ENCODE measurements around the gene TACC2.

TACC2 gene

GRCh38 chr10:122148876-122149560, 160.1 kb downstream of the TACC2 start:
- TF ChIP-seq REST (IDR thresholded peaks at IDR 0.05; ENCODE audit: insufficient read depth in 1 of 2, low read depth in 2 of 2, low read length in 2 of 2), result no peak
- no peak for TF ChIP-seq SIN3A (IDR thresholded peaks at IDR 0.05; ENCODE audit: borderline replicate concordance, insufficient read depth, low read length)
- TF ChIP-seq FOXP2 (optimal IDR thresholded peaks at IDR 0.05; ENCODE audit: borderline replicate concordance, extremely low read depth, extremely low read length, insufficient read depth), result no peak
- TF ChIP-seq TAF1 (IDR thresholded peaks at IDR 0.05; ENCODE audit: borderline replicate concordance, insufficient read depth, low read length), result no peak
- TF ChIP-seq POLR2AphosphoS5 (IDR thresholded peaks at IDR 0.05; ENCODE audit: low read depth, low read length), result no peak

GRCh38 chr10:122149561-122150505, 160.9 kb downstream of the TACC2 start:
- no peak for TF ChIP-seq POLR2AphosphoS5 (IDR thresholded peaks at IDR 0.05; ENCODE audit: low read depth, low read length)
- no peak for TF ChIP-seq FOXP2 (optimal IDR thresholded peaks at IDR 0.05; ENCODE audit: borderline replicate concordance, extremely low read depth, extremely low read length, insufficient read depth)
- no peak for TF ChIP-seq SIN3A (IDR thresholded peaks at IDR 0.05; ENCODE audit: borderline replicate concordance, insufficient read depth, low read length)
- TF ChIP-seq REST (IDR thresholded peaks at IDR 0.05; ENCODE audit: insufficient read depth in 1 of 2, low read depth in 2 of 2, low read length in 2 of 2), result no peak
- no peak for TF ChIP-seq TAF1 (IDR thresholded peaks at IDR 0.05; ENCODE audit: borderline replicate concordance, insufficient read depth, low read length)

DNA sequence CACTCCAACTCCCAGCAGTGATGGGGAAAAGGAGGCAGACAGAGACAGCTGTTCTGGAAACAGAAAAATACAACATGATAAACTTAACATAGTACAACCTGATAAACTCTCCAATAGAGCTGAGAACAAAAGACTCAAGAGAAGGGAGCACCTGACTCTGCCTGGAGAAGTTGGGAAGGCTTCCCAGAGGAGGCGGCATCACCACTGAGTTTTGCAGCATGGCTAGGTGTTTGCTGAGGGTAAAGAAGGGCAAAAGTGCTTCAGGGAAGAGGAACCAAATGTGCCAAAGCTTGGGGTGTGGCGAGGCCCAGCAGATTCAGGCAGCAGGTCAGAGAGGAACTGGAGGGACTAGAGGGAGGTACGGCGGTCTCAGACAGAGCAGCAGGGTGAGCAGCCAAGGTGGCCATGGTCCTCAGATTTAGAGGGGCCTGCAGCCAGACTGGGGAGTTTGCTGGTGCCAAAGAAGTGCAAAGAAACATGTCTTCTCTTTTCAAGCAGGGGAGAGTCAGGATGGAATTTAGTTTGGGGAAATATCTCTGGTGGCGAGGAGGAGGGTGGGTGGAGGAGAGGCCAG, 162.2 kb downstream of the TACC2 start:
- TF ChIP-seq REST (IDR thresholded peaks at IDR 0.05; ENCODE audit: insufficient read depth in 1 of 2, low read depth in 2 of 2, low read length in 2 of 2) (no peak), TAF1 (IDR thresholded peaks at IDR 0.05; ENCODE audit: borderline replicate concordance, insufficient read depth, low read length) (no peak), FOXP2 (optimal IDR thresholded peaks at IDR 0.05; ENCODE audit: borderline replicate concordance, extremely low read depth, extremely low read length, insufficient read depth) (no peak), SIN3A (IDR thresholded peaks at IDR 0.05; ENCODE audit: borderline replicate concordance, insufficient read depth, low read length) (no peak), POLR2AphosphoS5 (IDR thresholded peaks at IDR 0.05; ENCODE audit: low read depth, low read length) (no peak)

DNA sequence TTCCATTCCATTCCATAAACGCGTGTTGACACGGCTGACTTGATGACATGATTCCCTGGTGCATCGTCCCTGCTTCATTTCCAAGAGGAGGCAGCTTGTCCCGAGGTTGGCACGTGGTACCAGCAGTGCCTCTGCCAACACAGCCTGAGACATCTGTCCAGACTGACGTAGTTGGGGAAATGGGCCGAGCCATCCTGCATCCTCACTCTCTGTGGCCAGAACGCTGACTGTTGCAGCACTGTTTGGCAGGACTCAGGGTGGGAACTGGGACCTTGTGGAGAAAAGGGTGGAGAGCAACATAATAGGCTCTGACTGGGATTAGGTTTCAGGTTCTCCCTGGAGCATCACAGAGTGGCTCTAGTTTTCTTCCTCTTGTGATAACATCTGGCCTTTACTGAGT, 163.6 kb downstream of the TACC2 start:
- no peak for TF ChIP-seq REST (IDR thresholded peaks at IDR 0.05; ENCODE audit: insufficient read depth in 1 of 2, low read depth in 2 of 2, low read length in 2 of 2)
- no peak for TF ChIP-seq POLR2AphosphoS5 (IDR thresholded peaks at IDR 0.05; ENCODE audit: low read depth, low read length)
- no peak for TF ChIP-seq SIN3A (IDR thresholded peaks at IDR 0.05; ENCODE audit: borderline replicate concordance, insufficient read depth, low read length)

Data from PFSK-1 (cell line).